Nephron (organoid): ENCODE measurements around the gene COX6A1.

ENCODE experiments used
- H3K27ac Mint-ChIP-seq, 3 experiments: 2 replicates each; pipeline ENCODE4 v1.8.0; 2020; ENCODE audit warnings: mixed read lengths in 3 of 3, mild to moderate bottlenecking in 2 of 3, moderate library complexity in 1 of 3
- H3K27me3 Mint-ChIP-seq: 2 replicates; pipeline ENCODE4 v1.8.0; 2021; ENCODE audit warnings: low read depth, mild to moderate bottlenecking, moderate library complexity, mixed read lengths
- H3K36me3 Mint-ChIP-seq: 2 replicates; pipeline ENCODE4 v1.8.0; 2020; ENCODE audit warnings: low read depth, mixed read lengths
- H3K4me1 Mint-ChIP-seq: 2 replicates; pipeline ENCODE4 v1.8.0; 2020; ENCODE audit warnings: mixed read lengths
- H3K4me3 Mint-ChIP-seq, 3 experiments: 2 replicates each; pipeline ENCODE4 v1.8.0; 2020; ENCODE audit warnings: mild to moderate bottlenecking in 3 of 3, mixed read lengths in 3 of 3, moderate library complexity in 2 of 3
- H3K9me3 Mint-ChIP-seq: 2 replicates; pipeline ENCODE4 v1.8.0; 2020; ENCODE audit warnings: mixed read lengths
- CTCF ChIP-seq, 3 experiments: fragments of 200-600 bp; sonication (generic); IDR thresholded peaks; one replicate each; pipeline ENCODE4 v1.5.0; 2021; ENCODE audit warnings: antibody characterized with exemption in 3 of 3; ENCODE audit not compliant: unreplicated experiment in 3 of 3

The COX6A1 gene

GRCh38 chr12:120490325-120490724, 52.4 kb downstream of the COX6A1 start:
- Mint-ChIP-seq H3K4me3 (no peak overlapping the region), H3K4me1 (peaks cover 44% of the 10 kb centered on the region), H3K27ac (peak overlapping the region in 2 of 3 experiments; percentile 33 to 66), H3K9me3 (no peaks in the 10 kb centered on the region), H3K36me3 (peaks cover 29% of the 10 kb centered on the region), H3K27me3 (no peaks in the 10 kb centered on the region)
- TF ChIP-seq CTCF (IDR thresholded peaks at IDR 0.05; ENCODE audit: unreplicated experiment in 3 of 3) = no peak
